ENCODE measurements around the gene PRKAR2B. TPM values are rescaled to one million over a fixed set of nuclear protein-coding genes. Genes with fewer than 3 reads are reported as not detected.

The PRKAR2B gene
- total RNA-seq, 4 donors from 2014 or later, result 3.0 to 28.1 (median 5.7) TPM

DNA sequence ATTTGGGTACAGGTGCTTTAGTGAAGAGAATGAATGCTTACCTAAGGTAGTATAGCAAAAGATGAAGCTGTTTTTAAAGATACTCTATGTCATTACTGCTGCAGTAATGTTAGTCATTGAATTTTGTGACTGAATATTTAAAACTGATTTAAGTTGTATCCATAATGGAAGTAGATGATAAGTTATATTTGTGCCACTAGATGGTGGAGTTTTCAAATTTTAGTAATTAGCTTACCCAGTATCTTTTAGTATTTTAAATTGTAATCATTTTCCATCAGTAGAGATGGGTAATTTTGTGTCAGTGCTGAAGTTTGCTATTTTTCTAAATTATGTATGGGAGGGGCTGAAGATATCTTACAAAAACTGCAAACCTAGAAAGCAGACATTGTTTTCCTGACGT, 149.5 kb downstream of the PRKAR2B start:
- Histone ChIP-seq H3K4me3 (no peak overlapping the region), H3K36me3 (peaks cover 0 to 100% (median 0%) of the 10 kb centered on the region in 3 donors), H3K9me3 (no peaks in the 10 kb centered on the region), H3K27me3 (no peaks in the 10 kb centered on the region), H3K27ac (no peak overlapping the region), H3K4me1 (no peaks in the 10 kb centered on the region)
- DNase-seq, result no peak
- TF ChIP-seq POLR2A (IDR thresholded peaks at IDR 0.05), result no peak
- TF ChIP-seq, protein P1, sequence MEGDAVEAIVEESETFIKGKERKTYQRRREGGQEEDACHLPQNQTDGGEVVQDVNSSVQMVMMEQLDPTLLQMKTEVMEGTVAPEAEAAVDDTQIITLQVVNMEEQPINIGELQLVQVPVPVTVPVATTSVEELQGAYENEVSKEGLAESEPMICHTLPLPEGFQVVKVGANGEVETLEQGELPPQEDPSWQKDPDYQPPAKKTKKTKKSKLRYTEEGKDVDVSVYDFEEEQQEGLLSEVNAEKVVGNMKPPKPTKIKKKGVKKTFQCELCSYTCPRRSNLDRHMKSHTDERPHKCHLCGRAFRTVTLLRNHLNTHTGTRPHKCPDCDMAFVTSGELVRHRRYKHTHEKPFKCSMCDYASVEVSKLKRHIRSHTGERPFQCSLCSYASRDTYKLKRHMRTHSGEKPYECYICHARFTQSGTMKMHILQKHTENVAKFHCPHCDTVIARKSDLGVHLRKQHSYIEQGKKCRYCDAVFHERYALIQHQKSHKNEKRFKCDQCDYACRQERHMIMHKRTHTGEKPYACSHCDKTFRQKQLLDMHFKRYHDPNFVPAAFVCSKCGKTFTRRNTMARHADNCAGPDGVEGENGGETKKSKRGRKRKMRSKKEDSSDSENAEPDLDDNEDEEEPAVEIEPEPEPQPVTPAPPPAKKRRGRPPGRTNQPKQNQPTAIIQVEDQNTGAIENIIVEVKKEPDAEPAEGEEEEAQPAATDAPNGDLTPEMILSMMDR (IDR thresholded peaks at IDR 0.05), result no peak

DNA sequence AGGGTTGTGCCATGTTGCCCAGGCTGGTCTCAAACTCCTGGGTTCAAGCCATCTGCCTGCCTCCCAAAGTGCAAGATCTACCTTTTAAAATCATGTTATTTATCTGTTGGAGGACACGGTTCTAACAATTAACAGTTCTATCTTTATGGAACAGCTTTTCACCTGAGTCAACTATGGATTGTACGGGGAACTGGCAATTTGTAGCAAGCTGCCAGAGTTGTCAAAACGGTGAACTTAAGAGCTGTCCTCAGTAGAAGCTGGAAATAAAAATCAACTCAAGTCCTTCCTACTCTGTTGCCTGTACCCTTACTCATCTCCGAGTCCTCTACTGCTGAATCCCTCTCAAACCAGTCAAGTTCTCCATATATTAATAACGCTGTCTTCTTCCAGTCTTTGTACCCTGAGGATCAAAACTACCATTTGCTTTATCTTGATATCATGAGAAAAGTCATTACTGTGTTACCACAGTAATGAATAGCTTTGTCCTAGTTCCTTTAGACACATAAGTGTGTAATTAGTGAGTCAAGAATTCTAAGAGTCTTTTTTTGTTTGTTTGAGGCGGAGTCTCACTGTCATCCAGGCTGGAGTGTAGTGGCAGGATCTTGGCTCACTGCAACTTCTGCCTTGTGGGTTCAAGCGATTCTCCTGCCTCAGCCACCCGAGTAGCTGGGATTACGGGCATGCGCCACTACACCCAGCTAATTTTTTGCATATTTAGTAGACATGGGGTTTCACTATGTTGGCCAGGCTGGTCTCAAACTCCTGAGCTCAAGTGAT, 152.5 kb downstream of the PRKAR2B start:
- H3K27ac ChIP-seq, result no peak overlapping the region
- H3K36me3 ChIP-seq, result peaks cover 0 to 99% (median 0%) of the 10 kb centered on the region in 3 donors
- H3K9me3 ChIP-seq, result no peaks in the 10 kb centered on the region
- H3K4me3 ChIP-seq, result no peak overlapping the region
- DNase-seq, result no peak
- H3K4me1 ChIP-seq, result no peaks in the 10 kb centered on the region
- TF ChIP-seq, protein P1 (IDR thresholded peaks at IDR 0.05), result no peak
- no peak for TF ChIP-seq POLR2A (IDR thresholded peaks at IDR 0.05)
- H3K27me3 ChIP-seq, result no peaks in the 10 kb centered on the region

DNA sequence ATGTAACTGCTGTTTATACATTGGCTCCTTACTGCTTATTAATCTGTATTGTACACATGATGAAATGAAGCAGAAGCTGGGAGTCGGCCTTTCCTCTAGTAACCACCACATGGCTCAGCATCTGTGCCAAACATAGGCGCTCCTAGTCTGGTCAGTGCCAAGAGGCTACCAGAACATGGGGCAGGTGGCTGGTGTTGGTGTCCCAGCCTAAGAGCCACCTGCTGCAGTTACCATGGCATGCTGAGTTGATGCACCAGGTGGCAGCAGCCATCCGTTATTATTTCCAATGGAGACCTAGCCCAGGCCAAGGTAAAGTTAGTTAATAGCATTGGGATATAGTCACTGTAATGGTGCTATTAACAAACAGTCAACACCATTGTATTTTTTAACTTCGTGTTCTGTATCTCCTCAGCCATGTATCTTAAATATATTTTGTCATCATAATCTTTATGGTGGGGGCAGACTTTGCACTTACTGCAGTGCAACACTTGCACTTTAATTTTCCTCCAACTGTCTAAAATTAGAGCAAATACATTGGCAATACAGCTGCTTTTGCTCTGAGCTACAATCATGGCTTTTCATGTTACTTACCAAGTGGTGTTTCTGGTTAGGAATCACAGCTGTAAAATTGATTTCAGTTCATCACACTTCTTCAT, 157.4 kb downstream of the PRKAR2B start:
- Histone ChIP-seq H3K27me3 (no peaks in the 10 kb centered on the region), H3K27ac (no peak overlapping the region), H3K4me1 (no peaks in the 10 kb centered on the region), H3K4me3 (no peak overlapping the region), H3K9me3 (no peaks in the 10 kb centered on the region), H3K36me3 (peaks cover 0 to 92% (median 0%) of the 10 kb centered on the region in 3 donors)
- TF ChIP-seq, protein P1 (IDR thresholded peaks at IDR 0.05), result peak in 4 of 6 experiments; percentile 23 to 62 (median 59)
- TF ChIP-seq POLR2A (IDR thresholded peaks at IDR 0.05), result no peak
- DNase-seq, result peak in 2 of 3 donors; percentile 61 to 70

DNA sequence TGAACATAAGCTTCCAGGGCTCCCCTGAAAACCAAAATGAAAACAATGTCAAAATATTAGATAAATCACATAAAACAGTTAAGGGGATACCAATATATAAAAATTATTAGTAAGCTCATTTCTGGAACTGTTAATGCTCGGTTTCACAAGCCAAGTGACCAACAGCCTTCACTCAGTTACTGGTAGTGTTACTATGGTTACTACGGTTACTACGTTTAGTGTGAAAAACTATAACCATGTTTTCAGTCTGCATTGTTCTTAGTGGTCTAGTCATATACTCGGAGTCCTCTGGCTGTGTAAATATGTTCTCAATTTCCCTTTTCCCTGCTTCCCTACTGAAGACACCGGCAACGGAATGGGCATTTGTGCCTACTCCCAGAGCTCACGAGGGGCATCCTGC, 159.1 kb downstream of the PRKAR2B start:
- Histone ChIP-seq H3K36me3 (peaks cover 0 to 79% (median 0%) of the 10 kb centered on the region in 3 donors), H3K4me1 (no peaks in the 10 kb centered on the region), H3K4me3 (no peak overlapping the region), H3K9me3 (no peaks in the 10 kb centered on the region), H3K27ac (no peak overlapping the region), H3K27me3 (no peaks in the 10 kb centered on the region)
- DNase-seq, result no peak
- TF ChIP-seq, protein P1 (IDR thresholded peaks at IDR 0.05), result no peak
- TF ChIP-seq POLR2A (IDR thresholded peaks at IDR 0.05), result no peak

DNA sequence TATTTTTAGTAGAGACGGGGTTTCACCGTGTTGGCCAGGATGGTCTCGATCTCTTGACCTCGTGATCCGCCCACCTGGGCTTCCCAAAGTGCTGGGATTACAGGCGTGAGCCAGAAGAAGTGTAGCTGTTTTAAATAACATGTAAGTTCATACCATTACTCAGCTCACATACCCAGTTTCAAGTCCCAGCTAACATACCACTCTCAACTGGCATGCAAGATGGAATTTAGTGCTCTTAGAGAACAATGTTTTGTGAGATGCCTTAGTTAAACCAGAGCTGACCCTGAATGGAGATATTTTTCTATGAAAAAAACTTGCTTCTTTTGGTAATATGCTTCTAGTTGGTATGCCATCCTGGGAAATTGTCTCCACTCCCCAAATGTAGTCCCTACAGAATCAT, 161.6 kb downstream of the PRKAR2B start:
- no peaks in the 10 kb centered on the region for H3K4me1 ChIP-seq
- no peaks in the 10 kb centered on the region for H3K27me3 ChIP-seq
- H3K27ac ChIP-seq, result no peak overlapping the region
- TF ChIP-seq POLR2A (IDR thresholded peaks at IDR 0.05), result no peak
- TF ChIP-seq, protein P1 (IDR thresholded peaks at IDR 0.05), result no peak
- no peak overlapping the region for H3K4me3 ChIP-seq
- H3K9me3 ChIP-seq, result no peaks in the 10 kb centered on the region
- DNase-seq, result no peak
- peaks cover 0 to 70% (median 0%) of the 10 kb centered on the region in 3 donors for H3K36me3 ChIP-seq

All from Peyer's patch (tissue), 4 donors.